Lower lobe of right lung (tissue), 2 donors: ENCODE results near the gene CLCN5. TPM values are rescaled to one million over a fixed set of nuclear protein-coding genes. Genes with fewer than 3 reads are reported as not detected.

ENCODE experiments used
- ATAC-seq, 2 donors: fragments of 200-7000 bp; cut with Tn5 transposase; one replicate each; pipeline ENCODE4 v1.9.1; 2020 to 2022; ENCODE audit warnings: mild to moderate bottlenecking in 2 of 2, moderate library complexity in 2 of 2
- DNase-seq: peaks from one replicate; pipeline ENCODE4 v3.0.0-alpha.2; 2020
- H3K27ac ChIP-seq: fragments of 200-600 bp; one replicate; pipeline ENCODE4 v1.8.0; 2022
- H3K27me3 ChIP-seq: fragments of 200-600 bp; one replicate; pipeline ENCODE4 v1.8.0; 2022; ENCODE audit warnings: low read depth
- H3K36me3 ChIP-seq: fragments of 200-600 bp; one replicate; pipeline ENCODE4 v1.8.0; 2022; ENCODE audit warnings: mild to moderate bottlenecking
- H3K4me1 ChIP-seq: fragments of 200-600 bp; one replicate; pipeline ENCODE4 v1.8.0; 2022
- H3K4me3 ChIP-seq: fragments of 200-600 bp; one replicate; pipeline ENCODE4 v1.8.0; 2022; ENCODE audit warnings: mild to moderate bottlenecking
- H3K9me3 ChIP-seq: fragments of 200-600 bp; one replicate; pipeline ENCODE4 v1.8.0; 2022
- intact Hi-C: fragments of 100-400 bp; cut with DNase I; formaldehyde crosslinking; loops from one replicate; pipeline ENCODE4 v1.11.0; 2022
- total RNA-seq: library from RNA; stranded (reverse); fragmentation: NEBNext Ultra II Directional; extraction: Animal tissue kit (Norgen Biotek cat#: 25700); gene quantifications from one replicate; pipeline ENCODE4 v1.2.1, GENCODE V29; 2021
- TF ChIP-seq, protein P1 (sequence below): fragments of 200-600 bp; IDR thresholded peaks from one replicate; pipeline ENCODE4 v1.8.0; 2022; ENCODE audit warnings: antibody characterized with exemption, mild to moderate bottlenecking
- donor health status: DM: no; HTN: yes; CAD: no; lungs with severe emphysema.

Gene CLCN5
- total RNA-seq, 1 donor from 2014 or later, result 12.9 TPM

DNA sequence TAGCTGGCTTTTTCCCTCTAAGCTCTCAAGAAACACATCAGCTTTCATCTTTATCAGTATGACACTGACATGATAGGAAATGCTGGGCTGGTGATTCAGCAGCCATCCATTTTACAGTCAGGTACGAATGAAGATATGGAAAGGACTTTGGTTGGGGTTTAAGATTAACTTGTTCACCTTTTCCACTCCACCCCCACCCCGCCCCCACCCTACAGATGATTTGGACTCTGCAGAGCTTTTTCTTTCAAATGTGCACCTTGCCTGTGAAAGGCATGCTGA, 145.8 kb downstream of the CLCN5 start:
- intact Hi-C loops, result no loop called here
- no peak overlapping the region for H3K4me3 ChIP-seq
- TF ChIP-seq, protein P1, sequence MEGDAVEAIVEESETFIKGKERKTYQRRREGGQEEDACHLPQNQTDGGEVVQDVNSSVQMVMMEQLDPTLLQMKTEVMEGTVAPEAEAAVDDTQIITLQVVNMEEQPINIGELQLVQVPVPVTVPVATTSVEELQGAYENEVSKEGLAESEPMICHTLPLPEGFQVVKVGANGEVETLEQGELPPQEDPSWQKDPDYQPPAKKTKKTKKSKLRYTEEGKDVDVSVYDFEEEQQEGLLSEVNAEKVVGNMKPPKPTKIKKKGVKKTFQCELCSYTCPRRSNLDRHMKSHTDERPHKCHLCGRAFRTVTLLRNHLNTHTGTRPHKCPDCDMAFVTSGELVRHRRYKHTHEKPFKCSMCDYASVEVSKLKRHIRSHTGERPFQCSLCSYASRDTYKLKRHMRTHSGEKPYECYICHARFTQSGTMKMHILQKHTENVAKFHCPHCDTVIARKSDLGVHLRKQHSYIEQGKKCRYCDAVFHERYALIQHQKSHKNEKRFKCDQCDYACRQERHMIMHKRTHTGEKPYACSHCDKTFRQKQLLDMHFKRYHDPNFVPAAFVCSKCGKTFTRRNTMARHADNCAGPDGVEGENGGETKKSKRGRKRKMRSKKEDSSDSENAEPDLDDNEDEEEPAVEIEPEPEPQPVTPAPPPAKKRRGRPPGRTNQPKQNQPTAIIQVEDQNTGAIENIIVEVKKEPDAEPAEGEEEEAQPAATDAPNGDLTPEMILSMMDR, result no peak

DNA sequence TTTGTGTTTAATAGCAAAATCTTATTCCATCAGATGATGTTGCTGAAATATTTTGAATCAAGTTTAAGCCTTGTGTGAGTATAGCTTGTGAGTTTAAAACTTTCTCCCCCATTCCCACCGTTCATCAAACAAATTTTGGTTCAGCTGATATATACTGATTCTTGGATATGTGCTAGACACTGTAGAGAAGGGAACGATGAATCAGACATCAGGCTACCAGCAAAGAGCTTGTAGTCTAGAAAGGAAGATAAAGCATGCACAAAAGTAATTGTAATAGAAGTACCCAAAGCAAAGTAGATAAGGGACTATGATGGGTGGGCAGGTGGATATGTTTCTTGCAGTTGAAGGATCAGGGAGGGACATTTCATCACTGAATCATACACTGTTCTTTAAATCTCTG, 146.5 kb downstream of the CLCN5 start:
- Histone ChIP-seq H3K9me3 (no peaks in the 10 kb centered on the region), H3K4me3 (no peak overlapping the region), H3K27me3 (no peaks in the 10 kb centered on the region), H3K36me3 (no peaks in the 10 kb centered on the region), H3K4me1 (no peaks in the 10 kb centered on the region), H3K27ac (no peak overlapping the region)
- DNase-seq (no peak), ATAC-seq (no peak)
- TF ChIP-seq, protein P1, result no peak
- intact Hi-C loops, result no loop called here

More for the DNA sequence above, 145.8 kb downstream of the CLCN5 start:
- Histone ChIP-seq H3K36me3 (no peaks in the 10 kb centered on the region), H3K9me3 (no peaks in the 10 kb centered on the region), H3K27ac (no peak overlapping the region), H3K27me3 (no peaks in the 10 kb centered on the region), H3K4me1 (no peaks in the 10 kb centered on the region)
- DNase-seq (no peak), ATAC-seq (no peak)

DNA sequence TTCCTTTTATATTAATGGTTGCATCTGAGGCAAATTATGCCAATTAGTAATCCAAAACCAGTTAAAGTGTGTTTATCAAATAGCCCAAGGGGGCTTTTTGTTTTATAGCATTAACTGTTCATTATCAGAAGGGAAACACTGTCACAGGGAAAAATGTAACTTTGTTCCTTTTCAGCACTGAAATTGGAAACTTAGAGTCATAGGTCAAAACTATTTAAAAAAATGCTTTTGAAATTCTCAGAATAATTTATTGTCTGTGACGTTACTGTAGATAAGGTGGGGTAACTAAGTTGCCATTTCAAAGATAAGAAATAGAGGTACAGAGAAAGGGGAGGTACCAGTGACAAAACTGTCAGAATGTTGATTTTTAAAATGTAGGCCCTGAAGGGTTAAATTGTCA, 149.1 kb downstream of the CLCN5 start:
- no peaks in the 10 kb centered on the region for H3K9me3 ChIP-seq
- intact Hi-C loops, result no loop called here
- no peaks in the 10 kb centered on the region for H3K36me3 ChIP-seq
- no peak overlapping the region for H3K27ac ChIP-seq
- no peak for DNase-seq
- H3K27me3 ChIP-seq, result no peaks in the 10 kb centered on the region
- no peaks in the 10 kb centered on the region for H3K4me1 ChIP-seq
- no peak overlapping the region for H3K4me3 ChIP-seq
- ATAC-seq, result no peak
- TF ChIP-seq, protein P1, result no peak

DNA sequence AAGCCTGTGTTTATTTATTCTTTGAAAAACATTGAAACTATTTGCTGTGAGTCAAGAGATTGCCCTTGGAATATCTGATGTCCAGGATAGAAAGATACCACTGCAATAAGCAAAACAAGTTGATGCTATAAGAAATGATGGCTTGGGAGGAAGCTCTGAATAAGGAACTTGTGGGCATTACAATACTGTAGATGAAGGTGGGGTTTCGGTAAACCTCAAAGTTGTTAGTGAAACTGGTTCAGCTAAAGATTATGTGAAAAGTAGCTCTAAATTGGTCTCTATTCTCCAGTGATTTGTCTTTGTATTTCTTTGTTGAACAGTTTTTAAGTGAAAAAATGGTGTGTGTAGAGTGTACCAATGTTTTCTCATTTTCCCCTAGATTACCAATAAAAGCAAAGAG, 149.7 kb downstream of the CLCN5 start:
- H3K36me3 ChIP-seq, result no peaks in the 10 kb centered on the region
- intact Hi-C loops, result no loop called here
- no peak for DNase-seq

DNA sequence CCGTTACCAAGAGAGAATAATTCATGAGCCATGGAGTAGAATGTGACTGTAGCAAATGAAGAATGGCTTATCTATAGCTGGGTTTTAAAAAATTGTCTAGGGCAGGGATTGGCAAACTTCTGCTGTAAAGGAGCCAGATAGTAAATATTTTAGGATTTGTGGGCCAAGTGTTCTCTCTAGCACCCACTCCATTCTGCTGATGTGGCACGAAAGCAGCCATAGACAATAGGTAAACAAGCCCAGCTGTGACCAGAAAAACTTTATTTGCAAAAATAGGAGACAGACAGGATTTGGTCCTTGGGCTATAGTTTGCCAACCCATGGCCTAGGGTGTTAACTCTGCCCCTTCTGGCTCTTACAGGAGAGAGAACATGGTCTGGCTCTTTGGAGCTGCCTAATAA, 151.2 kb downstream of the CLCN5 start:
- no peaks in the 10 kb centered on the region for H3K4me1 ChIP-seq
- no peaks in the 10 kb centered on the region for H3K9me3 ChIP-seq
- no peaks in the 10 kb centered on the region for H3K27me3 ChIP-seq
- H3K36me3 ChIP-seq, result no peaks in the 10 kb centered on the region
- no peak overlapping the region for H3K4me3 ChIP-seq
- H3K27ac ChIP-seq, result no peak overlapping the region
- intact Hi-C loops, result no loop called here
- no peak for DNase-seq
- TF ChIP-seq, protein P1, result no peak
- ATAC-seq, result no peak

More for the DNA sequence above, 149.7 kb downstream of the CLCN5 start:
- no peaks in the 10 kb centered on the region for H3K9me3 ChIP-seq
- no peaks in the 10 kb centered on the region for H3K27me3 ChIP-seq
- no peak for ATAC-seq
- H3K27ac ChIP-seq, result no peak overlapping the region
- no peaks in the 10 kb centered on the region for H3K4me1 ChIP-seq
- TF ChIP-seq, protein P1, result no peak
- H3K4me3 ChIP-seq, result no peak overlapping the region

DNA sequence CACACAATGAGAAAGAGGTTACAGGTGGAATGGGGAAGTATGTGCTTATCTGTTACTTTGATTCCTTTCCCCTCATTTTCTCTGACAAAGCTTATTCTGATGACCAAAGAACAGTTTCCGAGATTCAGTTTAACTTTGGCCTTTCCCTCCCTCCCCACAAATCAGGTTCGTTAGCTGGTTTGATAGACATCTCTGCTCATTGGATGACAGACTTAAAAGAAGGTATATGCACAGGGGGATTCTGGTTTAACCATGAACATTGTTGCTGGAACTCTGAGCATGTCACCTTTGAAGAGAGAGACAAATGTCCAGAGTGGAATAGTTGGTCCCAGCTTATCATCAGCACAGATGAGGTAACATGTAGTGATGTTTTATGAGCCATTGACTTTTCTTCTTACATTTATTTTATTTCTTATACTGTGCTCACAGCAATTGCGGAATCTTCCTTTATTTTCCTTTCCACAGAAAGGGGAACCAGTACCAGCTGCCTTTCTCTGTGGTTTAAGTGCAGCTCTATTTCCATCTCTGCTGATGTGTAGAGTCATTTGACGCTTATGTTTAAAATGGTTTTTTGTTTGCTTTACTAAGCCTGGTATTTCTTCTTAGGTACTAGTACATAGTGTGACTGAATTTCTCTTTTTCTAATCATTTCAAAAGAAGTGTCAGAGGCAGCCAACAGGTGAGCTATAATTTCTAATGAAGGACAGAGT, 153.4 kb downstream of the CLCN5 start:
- TF ChIP-seq, protein P1, result no peak
- no peak for DNase-seq
- H3K27ac ChIP-seq, result no peak overlapping the region
- no peak for ATAC-seq
- H3K36me3 ChIP-seq, result no peaks in the 10 kb centered on the region
- H3K4me1 ChIP-seq, result no peaks in the 10 kb centered on the region
- no peaks in the 10 kb centered on the region for H3K27me3 ChIP-seq
- no peak overlapping the region for H3K4me3 ChIP-seq
- intact Hi-C loops, result no loop called here
- H3K9me3 ChIP-seq, result no peaks in the 10 kb centered on the region
